RWPE2 (cell line): Measurements from ENCODE around the gene TERC.
A peak's percentile ranks its signal among the peaks of the same experiment; 100 is the strongest.

Experiments
- ATAC-seq: fragments of 200-7000 bp; cut with Tn5 transposase; 3 replicates; pipeline ENCODE4 v1.9.1; 2021; ENCODE audit warnings: low read depth
- DNase-seq: peaks from one replicate; pipeline ENCODE4 v3.0.0-alpha.2; 2020; ENCODE audit warnings: low spot score
- H3K27ac ChIP-seq: fragments of 450-650 bp; 2 replicates; pipeline ENCODE4 v1.5.1; 2017; ENCODE audit warnings: mild to moderate bottlenecking; ENCODE audit not compliant: poor library complexity, severe bottlenecking
- H3K27me3 ChIP-seq: fragments of 250-450 bp; sonication (Bioruptor Pico); 2 replicates; pipeline ENCODE4 v1.5.1; 2021; ENCODE audit warnings: mild to moderate bottlenecking, moderate library complexity; ENCODE audit not compliant: insufficient read depth, poor library complexity, severe bottlenecking
- H3K36me3 ChIP-seq: fragments of 250-450 bp; sonication (Bioruptor Pico); 2 replicates; pipeline ENCODE4 v1.5.1; 2020; ENCODE audit warnings: low read depth, mild to moderate bottlenecking, moderate library complexity
- H3K4me1 ChIP-seq: fragments of 250-450 bp; sonication (Bioruptor Pico); 2 replicates; pipeline ENCODE4 v1.5.1; 2021; ENCODE audit warnings: mild to moderate bottlenecking, moderate library complexity; ENCODE audit not compliant: insufficient read depth, poor library complexity, severe bottlenecking
- H3K4me3 ChIP-seq: fragments of 250-450 bp; sonication (Bioruptor Pico); 2 replicates; pipeline ENCODE4 v1.5.1; 2021; ENCODE audit warnings: mild to moderate bottlenecking, moderate library complexity; ENCODE audit not compliant: severe bottlenecking
- H3K9me3 ChIP-seq: fragments of 250-450 bp; sonication (Bioruptor Pico); 2 replicates; pipeline ENCODE4 v1.5.1; 2021; ENCODE audit warnings: mild to moderate bottlenecking, moderate library complexity; ENCODE audit not compliant: severe bottlenecking
- TF ChIP-seq, protein P1 (sequence below): fragments of 450-650 bp; IDR thresholded peaks from one replicate; pipeline ENCODE4 v1.5.1; 2017; ENCODE audit warnings: mild to moderate bottlenecking, moderate library complexity; ENCODE audit not compliant: poor library complexity, severe bottlenecking

TERC gene

GRCh38 chr3:169790687-169791429, 26.0 kb upstream of the TERC start:
- DNase-seq = no peak
- Histone ChIP-seq H3K9me3 (no peaks in the 10 kb centered on the region), H3K27me3 (no peaks in the 10 kb centered on the region), H3K4me3 (no peak overlapping the region), H3K27ac (no peak overlapping the region), H3K36me3 (peaks cover 45% of the 10 kb centered on the region), H3K4me1 (no peaks in the 10 kb centered on the region)
- TF ChIP-seq, protein P1, sequence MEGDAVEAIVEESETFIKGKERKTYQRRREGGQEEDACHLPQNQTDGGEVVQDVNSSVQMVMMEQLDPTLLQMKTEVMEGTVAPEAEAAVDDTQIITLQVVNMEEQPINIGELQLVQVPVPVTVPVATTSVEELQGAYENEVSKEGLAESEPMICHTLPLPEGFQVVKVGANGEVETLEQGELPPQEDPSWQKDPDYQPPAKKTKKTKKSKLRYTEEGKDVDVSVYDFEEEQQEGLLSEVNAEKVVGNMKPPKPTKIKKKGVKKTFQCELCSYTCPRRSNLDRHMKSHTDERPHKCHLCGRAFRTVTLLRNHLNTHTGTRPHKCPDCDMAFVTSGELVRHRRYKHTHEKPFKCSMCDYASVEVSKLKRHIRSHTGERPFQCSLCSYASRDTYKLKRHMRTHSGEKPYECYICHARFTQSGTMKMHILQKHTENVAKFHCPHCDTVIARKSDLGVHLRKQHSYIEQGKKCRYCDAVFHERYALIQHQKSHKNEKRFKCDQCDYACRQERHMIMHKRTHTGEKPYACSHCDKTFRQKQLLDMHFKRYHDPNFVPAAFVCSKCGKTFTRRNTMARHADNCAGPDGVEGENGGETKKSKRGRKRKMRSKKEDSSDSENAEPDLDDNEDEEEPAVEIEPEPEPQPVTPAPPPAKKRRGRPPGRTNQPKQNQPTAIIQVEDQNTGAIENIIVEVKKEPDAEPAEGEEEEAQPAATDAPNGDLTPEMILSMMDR = no peak
- peak; percentile 35; the same call in 2 of the 3 replicates for ATAC-seq

- Histone ChIP-seq H3K27me3 (no peaks in the 10 kb centered on the region), H3K4me1 (no peaks in the 10 kb centered on the region), H3K4me3 (no peak overlapping the region), H3K9me3 (no peaks in the 10 kb centered on the region), H3K27ac (no peak overlapping the region), H3K36me3 (peaks cover 52% of the 10 kb centered on the region)
- no peak for ATAC-seq
- DNase-seq = no peak
- TF ChIP-seq, protein P1 = no peak
These were observed 25.4 kb upstream of the TERC start for GRCh38 chr3:169790219-169790618.

DNA sequence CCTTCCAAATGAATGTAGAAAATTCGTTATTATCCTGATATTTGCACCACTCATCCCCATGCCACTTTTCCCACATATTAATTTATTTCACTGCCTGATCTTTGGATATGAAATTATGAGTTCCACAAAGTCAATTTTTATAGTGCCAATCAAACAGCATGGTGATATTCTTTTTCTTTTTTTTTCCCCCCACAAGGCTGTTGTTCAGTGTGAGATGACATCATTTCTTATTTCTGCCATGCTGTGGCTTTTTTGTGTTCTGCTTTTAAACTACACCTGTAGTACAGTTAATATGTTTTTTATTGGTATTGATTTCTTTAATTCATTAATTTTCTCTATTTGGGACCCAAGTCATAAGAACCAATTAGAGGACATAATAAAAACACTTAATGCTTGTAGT, 22.9 kb upstream of the TERC start:
- TF ChIP-seq, protein P1 = no peak
- ATAC-seq (no peak), DNase-seq (no peak)
- H3K9me3 ChIP-seq = no peaks in the 10 kb centered on the region
- H3K4me1 ChIP-seq = no peaks in the 10 kb centered on the region
- H3K36me3 ChIP-seq = peaks cover 76% of the 10 kb centered on the region
- no peak overlapping the region for H3K4me3 ChIP-seq
- H3K27me3 ChIP-seq = no peaks in the 10 kb centered on the region
- no peak overlapping the region for H3K27ac ChIP-seq

DNA sequence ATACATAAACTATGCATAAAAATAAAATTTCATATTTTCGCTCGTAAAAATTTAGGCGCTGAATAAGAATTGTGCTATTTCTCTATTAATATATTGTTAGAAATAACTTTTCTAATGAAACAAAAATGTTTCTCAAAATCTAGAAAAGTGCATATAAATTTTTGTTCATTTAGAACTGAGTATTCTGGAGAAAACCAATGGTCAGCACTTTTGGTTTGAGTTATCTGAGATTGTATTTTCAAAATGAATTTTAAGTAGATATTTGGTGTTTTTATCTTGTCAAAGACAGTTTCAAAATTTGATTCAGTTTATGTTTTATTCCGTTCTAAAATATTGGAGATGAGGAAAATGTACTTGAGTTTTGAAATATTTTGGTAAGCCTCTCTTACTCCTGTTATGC, 22.3 kb upstream of the TERC start:
- DNase-seq (no peak), ATAC-seq (no peak)
- no peaks in the 10 kb centered on the region for H3K9me3 ChIP-seq
- H3K27ac ChIP-seq = no peak overlapping the region
- H3K36me3 ChIP-seq = peaks cover 82% of the 10 kb centered on the region
- no peaks in the 10 kb centered on the region for H3K27me3 ChIP-seq
- H3K4me1 ChIP-seq = no peaks in the 10 kb centered on the region
- no peak overlapping the region for H3K4me3 ChIP-seq
- TF ChIP-seq, protein P1 = no peak

DNA sequence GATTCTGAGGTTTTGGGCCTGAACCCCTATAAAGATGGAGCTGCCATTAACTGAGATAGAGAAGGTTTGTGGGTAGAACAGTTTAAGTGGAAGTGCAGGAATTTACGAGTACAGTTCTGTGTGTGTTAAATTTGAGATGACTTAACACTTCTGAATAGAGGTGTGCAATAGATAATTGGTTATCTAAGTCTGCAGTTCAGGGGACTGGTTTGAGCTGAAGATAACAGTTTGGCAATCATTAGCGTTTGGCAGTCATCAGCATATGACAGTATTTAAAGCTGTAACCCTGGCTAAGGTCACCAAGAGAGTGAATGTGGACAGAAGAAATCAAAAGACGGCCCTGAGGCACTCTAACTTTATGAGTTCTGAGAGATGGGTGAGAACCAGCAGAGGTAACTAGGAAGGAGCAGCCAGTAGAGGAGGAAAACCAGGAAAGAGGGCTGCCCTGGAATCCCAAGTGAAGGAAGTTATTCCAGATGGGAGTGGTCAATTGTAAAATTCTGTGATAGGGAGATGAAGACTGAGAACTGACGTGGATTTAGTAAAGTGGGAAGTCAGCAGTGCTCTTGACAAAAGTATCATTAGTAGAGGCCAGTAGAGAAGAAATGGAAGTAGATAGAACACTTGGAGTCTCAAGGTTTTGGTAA, 16.5 kb upstream of the TERC start:
- H3K4me3 ChIP-seq = no peak overlapping the region
- DNase-seq (no peak), ATAC-seq (no peak)
- no peaks in the 10 kb centered on the region for H3K27me3 ChIP-seq
- no peak overlapping the region for H3K27ac ChIP-seq
- no peaks in the 10 kb centered on the region for H3K4me1 ChIP-seq
- TF ChIP-seq, protein P1 = no peak
- H3K36me3 ChIP-seq = peaks cover 99% of the 10 kb centered on the region
- no peaks in the 10 kb centered on the region for H3K9me3 ChIP-seq
